ENCODE data around the gene SAP25.

GRCh38 chr7:100547872-100548271 lies 25.8 kb downstream of the SAP25 start:
- TF ChIP-seq CTCF (optimal IDR thresholded peaks at IDR 0.05 in 1 of 3, IDR thresholded peaks at IDR 0.05 in 1 of 3, conservative IDR thresholded peaks at IDR 0.05 in 1 of 3; ENCODE audit: extremely low read depth in 1 of 3, insufficient read depth in 2 of 3, low read length in 3 of 3) (no peak), EZH2 (IDR thresholded peaks at IDR 0.05; ENCODE audit: low read length) (no peak)
